H9 (cell line): ENCODE data around the gene ROBO1. TPM values are rescaled to one million over a fixed set of nuclear protein-coding genes. Genes with fewer than 3 reads are reported as not detected.

Experiments
- DNase-seq: peaks from one replicate; pipeline ENCODE4 v3.0.0-alpha.2; 2017
- H2AFZ ChIP-seq: one replicate; pipeline ENCODE4 v1.6.1; 2013; ENCODE audit warnings: mild to moderate bottlenecking, low read length, control low read depth, moderate library complexity
- H2AK5ac ChIP-seq: 2 replicates; pipeline ENCODE4 v1.6.1; 2013; ENCODE audit warnings: low read length, control low read depth, mixed read lengths; ENCODE audit not compliant: insufficient read length
- H2BK120ac ChIP-seq: one replicate; pipeline ENCODE4 v1.6.1; 2013; ENCODE audit warnings: low read depth, mild to moderate bottlenecking, low read length, control low read depth, inconsistent platforms; ENCODE audit not compliant: poor library complexity, severe bottlenecking
- H2BK12ac ChIP-seq: 2 replicates; pipeline ENCODE4 v1.6.1; 2013; ENCODE audit warnings: low read length, control low read depth, mixed read lengths, low read depth; ENCODE audit not compliant: insufficient read length
- H2BK15ac ChIP-seq: 2 replicates; pipeline ENCODE4 v1.6.1; 2013; ENCODE audit warnings: low read depth, low read length, control low read depth
- H2BK20ac ChIP-seq: one replicate; pipeline ENCODE4 v1.6.1; 2013; ENCODE audit warnings: low read depth, mild to moderate bottlenecking, low read length, control low read depth, inconsistent platforms; ENCODE audit not compliant: poor library complexity, severe bottlenecking
- H2BK5ac ChIP-seq: 2 replicates; pipeline ENCODE4 v1.6.1; 2013; ENCODE audit warnings: low read length, control low read depth, mixed read lengths; ENCODE audit not compliant: insufficient read length
- H3K14ac ChIP-seq: 2 replicates; pipeline ENCODE4 v1.6.1; 2013; ENCODE audit warnings: low read length, control low read depth; ENCODE audit not compliant: insufficient read depth
- H3K18ac ChIP-seq: 2 replicates; pipeline ENCODE4 v1.6.1; 2013; ENCODE audit warnings: low read depth, mild to moderate bottlenecking, mixed read lengths, low read length, control low read depth; ENCODE audit not compliant: insufficient read length
- H3K23ac ChIP-seq: 2 replicates; pipeline ENCODE4 v1.6.1; 2013; ENCODE audit warnings: low read length, control low read depth, mixed read lengths, low read depth; ENCODE audit not compliant: insufficient read length
- H3K23me2 ChIP-seq: 2 replicates; pipeline ENCODE4 v1.6.1; 2013; ENCODE audit warnings: low read depth, mild to moderate bottlenecking, mixed read lengths, low read length, control low read depth; ENCODE audit not compliant: insufficient read length, poor library complexity, severe bottlenecking
- H3K27ac ChIP-seq: 2 replicates; pipeline ENCODE4 v1.5.1; 2013; ENCODE audit warnings: low read length, control low read depth, mixed read lengths, low read depth; ENCODE audit not compliant: insufficient read length
- H3K27me3 ChIP-seq: 2 replicates; pipeline ENCODE4 v1.6.1; 2013; ENCODE audit warnings: low read length, control low read depth, inconsistent platforms; ENCODE audit not compliant: insufficient read depth
- H3K4ac ChIP-seq: 2 replicates; pipeline ENCODE4 v1.6.1; 2013; ENCODE audit warnings: low read depth, mild to moderate bottlenecking, control low read depth, inconsistent platforms, low read length, moderate library complexity
- H3K4me1 ChIP-seq: 2 replicates; pipeline ENCODE4 v1.6.1; 2013; ENCODE audit warnings: low read length, control low read depth, inconsistent platforms; ENCODE audit not compliant: insufficient read depth
- H3K4me2 ChIP-seq: 2 replicates; pipeline ENCODE4 v1.6.1; 2013; ENCODE audit warnings: low read length, control low read depth, mixed read lengths; ENCODE audit not compliant: insufficient read length, insufficient read depth
- H3K56ac ChIP-seq: 2 replicates; pipeline ENCODE4 v1.6.1; 2013; ENCODE audit warnings: low read depth, mild to moderate bottlenecking, mixed read lengths, low read length, control low read depth; ENCODE audit not compliant: insufficient read length
- H3K79me1 ChIP-seq: 2 replicates; pipeline ENCODE4 v1.6.1; 2013; ENCODE audit warnings: low read depth, mild to moderate bottlenecking, moderate library complexity, low read length, control low read depth, inconsistent platforms; ENCODE audit not compliant: insufficient read depth, poor library complexity, severe bottlenecking
- H3K79me2 ChIP-seq: 2 replicates; pipeline ENCODE4 v1.6.1; 2013; ENCODE audit warnings: low read length, control low read depth, inconsistent platforms; ENCODE audit not compliant: insufficient read depth
- H3K9ac ChIP-seq: 2 replicates; pipeline ENCODE4 v1.6.1; 2013; ENCODE audit warnings: low read length, control low read depth, mixed read lengths; ENCODE audit not compliant: insufficient read length; ENCODE audit errors: extremely low read depth
- H3K9me3 ChIP-seq: one replicate; pipeline ENCODE4 v1.6.1; 2013; ENCODE audit warnings: low read depth, low read length, inconsistent platforms; ENCODE audit not compliant: control insufficient read depth
- H3T11ph ChIP-seq: one replicate; pipeline ENCODE4 v1.6.1; 2013; ENCODE audit warnings: mild to moderate bottlenecking, low read length, control low read depth, inconsistent platforms
- H4K20me1 ChIP-seq: one replicate; pipeline ENCODE4 v1.6.1; 2013; ENCODE audit not compliant: control insufficient read depth, insufficient read length, insufficient read depth
- H4K5ac ChIP-seq: 2 replicates; pipeline ENCODE4 v1.6.1; 2013; ENCODE audit warnings: low read depth, mild to moderate bottlenecking, mixed read lengths, low read length, control low read depth; ENCODE audit not compliant: insufficient read length
- H4K8ac ChIP-seq: replicated peaks from 2 replicates; pipeline ENCODE4 v1.6.1; 2013; ENCODE audit warnings: low read length, control low read depth, mixed read lengths, low read depth; ENCODE audit not compliant: insufficient read length
- H4K91ac ChIP-seq: 2 replicates; pipeline ENCODE4 v1.6.1; 2013; ENCODE audit warnings: low read depth, mild to moderate bottlenecking, moderate library complexity, mixed read lengths, low read length, control low read depth; ENCODE audit not compliant: insufficient read length
- H3K27ac Mint-ChIP-seq, 3 experiments: 2 replicates in 2 of 3; 3 replicates in 1 of 3; pipeline ENCODE4 v1.8.0; 2020 to 2021; ENCODE audit warnings: mixed read lengths in 3 of 3, mild to moderate bottlenecking in 1 of 3, moderate library complexity in 1 of 3
- H3K27me3 Mint-ChIP-seq: 2 replicates; pipeline ENCODE4 v1.8.0; 2021; ENCODE audit warnings: low read depth, mild to moderate bottlenecking, moderate library complexity, mixed read lengths
- H3K36me3 Mint-ChIP-seq, 3 experiments: 2 replicates in 2 of 3; 3 replicates in 1 of 3; pipeline ENCODE4 v1.8.0; 2020 to 2021; ENCODE audit warnings: low read depth in 3 of 3, mixed read lengths in 3 of 3; ENCODE audit not compliant: insufficient read depth in 1 of 3
- H3K4me1 Mint-ChIP-seq, 2 experiments: 2 replicates each; pipeline ENCODE4 v1.8.0; 2020; ENCODE audit warnings: mixed read lengths in 2 of 2
- H3K4me3 Mint-ChIP-seq, 2 experiments: 2 replicates in 1 of 2; 3 replicates in 1 of 2; pipeline ENCODE4 v1.8.0; 2020 to 2021; ENCODE audit warnings: mild to moderate bottlenecking in 2 of 2, mixed read lengths in 2 of 2, moderate library complexity in 1 of 2
- H3K9me3 Mint-ChIP-seq, 2 experiments: 2 replicates in 1 of 2; 3 replicates in 1 of 2; pipeline ENCODE4 v1.8.0; 2020; ENCODE audit warnings: mild to moderate bottlenecking in 2 of 2, mixed read lengths in 2 of 2, moderate library complexity in 1 of 2
- WGBS: extraction: QIAGEN DNeasy Blood & Tissue Kit; methylation state at CpG from one replicate; pipeline ENCODE4 v1.1.7; 2013; ENCODE audit warnings: missing lambda C conversion rate, low lambda C conversion rate, mixed read lengths; ENCODE audit not compliant: insufficient read length; ENCODE audit errors: extremely low coverage; 5-methylcytosine and 5-hydroxymethylcytosine counted together
- total RNA-seq: library from RNA; stranded (reverse); gene quantifications from 2 replicates; pipeline ENCODE4 v1.2.1, GENCODE V29; 2021
- TF ChIP-seq, protein P1 (sequence below): fragments of 200-600 bp; sonication (generic); conservative IDR thresholded peaks from 3 replicates; pipeline ENCODE4 v1.8.0; 2021; ENCODE audit warnings: antibody characterized with exemption, mild to moderate bottlenecking

Gene ROBO1
- total RNA-seq, 1 experiment from 2014 or later, result 62.7 TPM

GRCh38 chr3:79761441-79761840 lies 6.4 kb downstream of the ROBO1 start:
- no peak overlapping the region for H2BK120ac ChIP-seq
- Mint-ChIP-seq H3K36me3 (no peaks in the 10 kb centered on the region), H3K4me1 (peaks cover 7 to 8% of the 10 kb centered on the region in 2 experiments), H3K9me3 (no peaks in the 10 kb centered on the region), H3K27ac (no peak overlapping the region), H3K4me3 (no peak overlapping the region), H3K27me3 (peaks cover 7% of the 10 kb centered on the region)
- no peak overlapping the region for H3K4ac ChIP-seq
- H3K14ac ChIP-seq, result no peak overlapping the region
- H3K79me1 ChIP-seq, result no peaks in the 10 kb centered on the region
- no peak overlapping the region for H4K91ac ChIP-seq
- peaks cover 4% of the 10 kb centered on the region for H3K23me2 ChIP-seq
- no peak overlapping the region for H3K18ac ChIP-seq
- no peaks in the 10 kb centered on the region for H3K79me2 ChIP-seq
- H3K23ac ChIP-seq, result no peak overlapping the region
- H4K8ac ChIP-seq, result no peak overlapping the region
- no peak overlapping the region for H2AFZ ChIP-seq
- no peak overlapping the region for H2BK20ac ChIP-seq
- no peak overlapping the region for H3T11ph ChIP-seq
- no peak overlapping the region for H2AK5ac ChIP-seq
- H4K5ac ChIP-seq, result no peak overlapping the region
- no peak overlapping the region for H3K56ac ChIP-seq
- no peaks in the 10 kb centered on the region for H3K4me1 ChIP-seq
- peaks cover 10% of the 10 kb centered on the region; the same call in 1 of the 2 replicates for H3K27me3 ChIP-seq
- H2BK5ac ChIP-seq, result no peak overlapping the region
- no peak overlapping the region for H2BK12ac ChIP-seq
- H3K9me3 ChIP-seq, result no peaks in the 10 kb centered on the region
- no peak for DNase-seq
- no peaks in the 10 kb centered on the region for H4K20me1 ChIP-seq
- no peak overlapping the region for H3K4me2 ChIP-seq
- no peak overlapping the region for H3K27ac ChIP-seq
- H3K9ac ChIP-seq, result no peak overlapping the region
- no peak overlapping the region for H2BK15ac ChIP-seq
- no CpG with 5 or more reads among the region's 1 CpG for WGBS
- TF ChIP-seq, protein P1, sequence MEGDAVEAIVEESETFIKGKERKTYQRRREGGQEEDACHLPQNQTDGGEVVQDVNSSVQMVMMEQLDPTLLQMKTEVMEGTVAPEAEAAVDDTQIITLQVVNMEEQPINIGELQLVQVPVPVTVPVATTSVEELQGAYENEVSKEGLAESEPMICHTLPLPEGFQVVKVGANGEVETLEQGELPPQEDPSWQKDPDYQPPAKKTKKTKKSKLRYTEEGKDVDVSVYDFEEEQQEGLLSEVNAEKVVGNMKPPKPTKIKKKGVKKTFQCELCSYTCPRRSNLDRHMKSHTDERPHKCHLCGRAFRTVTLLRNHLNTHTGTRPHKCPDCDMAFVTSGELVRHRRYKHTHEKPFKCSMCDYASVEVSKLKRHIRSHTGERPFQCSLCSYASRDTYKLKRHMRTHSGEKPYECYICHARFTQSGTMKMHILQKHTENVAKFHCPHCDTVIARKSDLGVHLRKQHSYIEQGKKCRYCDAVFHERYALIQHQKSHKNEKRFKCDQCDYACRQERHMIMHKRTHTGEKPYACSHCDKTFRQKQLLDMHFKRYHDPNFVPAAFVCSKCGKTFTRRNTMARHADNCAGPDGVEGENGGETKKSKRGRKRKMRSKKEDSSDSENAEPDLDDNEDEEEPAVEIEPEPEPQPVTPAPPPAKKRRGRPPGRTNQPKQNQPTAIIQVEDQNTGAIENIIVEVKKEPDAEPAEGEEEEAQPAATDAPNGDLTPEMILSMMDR, result no peak
